Activated naive CD4-positive, alpha-beta T cell treated with Interleukin-2 at 50 U/mL for 16 hours (primary cell): ENCODE measurements around the gene GAST.
"Not testable (repeated sequence)": the region's sequence is repeated elsewhere in the genome, so short reads cannot be mapped to it uniquely, and the experiment has no call there.

ENCODE experiments used
- DNase-seq: peaks from one replicate; pipeline ENCODE4 v3.0.0-alpha.2; 2020

GAST gene

DNA sequence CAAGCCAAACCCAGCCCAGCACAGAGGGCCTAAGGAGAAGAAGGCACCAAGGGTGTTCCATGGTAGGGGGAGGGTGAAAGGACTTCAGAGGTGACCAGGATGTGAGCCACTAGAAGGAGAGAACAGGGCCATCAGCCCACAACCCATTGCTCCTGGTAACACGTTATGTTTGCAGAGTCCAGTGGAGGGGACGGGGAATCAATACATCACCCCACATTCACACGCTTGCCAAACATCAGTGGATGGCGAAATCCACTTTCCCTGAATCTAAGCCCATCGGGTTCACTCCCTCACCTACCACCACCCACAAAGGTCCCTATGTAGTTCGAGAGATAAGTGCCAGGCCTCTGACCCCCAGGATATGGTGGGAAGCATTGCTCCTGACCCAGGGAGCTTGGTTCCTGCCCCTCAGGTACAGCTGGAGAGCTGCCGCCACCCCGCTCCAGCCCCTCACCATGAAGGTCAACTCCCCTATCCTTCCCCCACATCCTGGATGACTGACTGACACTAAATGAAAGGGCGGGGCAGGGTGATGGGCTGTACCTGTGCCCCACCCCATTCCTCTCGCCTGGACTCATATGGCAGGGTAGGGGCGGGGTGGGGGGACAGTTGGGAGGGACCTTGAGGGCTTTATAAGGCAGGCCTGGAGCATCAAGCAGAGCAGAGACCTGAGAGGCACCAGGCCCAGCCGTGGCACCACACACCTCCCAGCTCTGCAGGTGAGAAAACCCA lies at the start of gene GAST:
TSS of gene GAST (plus strand) at position 663 of the 732 bp plus-strand sequence. CDS start 3,106 bp downstream, outside the sequence.
- DNase-seq = no peak

DNA sequence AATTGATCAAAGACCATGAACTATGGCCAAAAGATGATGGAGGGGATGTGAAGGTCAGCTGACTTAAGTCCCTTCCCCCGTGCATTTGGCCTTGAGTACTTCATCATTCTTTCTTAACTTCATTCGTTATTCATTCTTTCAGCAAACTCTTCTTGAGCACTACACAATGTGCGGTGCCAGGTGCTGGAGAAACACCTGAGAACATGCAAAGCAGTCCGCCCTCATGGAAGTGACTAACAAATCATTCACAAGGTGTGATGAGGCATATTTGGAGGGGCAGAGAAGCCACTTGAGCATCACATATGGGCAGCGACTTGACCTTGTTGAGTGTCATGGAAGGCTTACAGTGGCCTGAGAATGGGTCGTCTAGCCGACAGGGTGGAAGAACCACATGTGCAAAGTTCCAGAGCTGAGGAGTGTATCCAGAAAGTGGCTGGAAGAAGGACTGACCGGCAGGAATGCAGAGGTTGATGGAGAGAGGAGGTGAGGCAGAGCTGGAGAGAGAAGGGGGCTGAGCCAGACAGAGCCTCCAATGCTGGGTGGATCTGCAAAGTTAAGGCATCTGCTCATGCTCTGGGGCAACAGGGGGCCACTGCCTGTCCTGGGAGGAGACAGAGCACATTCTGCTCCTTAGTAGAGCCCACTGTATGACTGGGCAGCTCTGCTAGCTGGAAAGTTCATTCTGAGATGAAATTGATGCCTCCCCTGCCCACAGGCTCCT lies 48.5 kb upstream of the GAST start:
- no peak for DNase-seq

- DNase-seq = no peak
These were observed 48.0 kb upstream of the GAST start for GRCh38 chr17:41664172-41664457.

DNA sequence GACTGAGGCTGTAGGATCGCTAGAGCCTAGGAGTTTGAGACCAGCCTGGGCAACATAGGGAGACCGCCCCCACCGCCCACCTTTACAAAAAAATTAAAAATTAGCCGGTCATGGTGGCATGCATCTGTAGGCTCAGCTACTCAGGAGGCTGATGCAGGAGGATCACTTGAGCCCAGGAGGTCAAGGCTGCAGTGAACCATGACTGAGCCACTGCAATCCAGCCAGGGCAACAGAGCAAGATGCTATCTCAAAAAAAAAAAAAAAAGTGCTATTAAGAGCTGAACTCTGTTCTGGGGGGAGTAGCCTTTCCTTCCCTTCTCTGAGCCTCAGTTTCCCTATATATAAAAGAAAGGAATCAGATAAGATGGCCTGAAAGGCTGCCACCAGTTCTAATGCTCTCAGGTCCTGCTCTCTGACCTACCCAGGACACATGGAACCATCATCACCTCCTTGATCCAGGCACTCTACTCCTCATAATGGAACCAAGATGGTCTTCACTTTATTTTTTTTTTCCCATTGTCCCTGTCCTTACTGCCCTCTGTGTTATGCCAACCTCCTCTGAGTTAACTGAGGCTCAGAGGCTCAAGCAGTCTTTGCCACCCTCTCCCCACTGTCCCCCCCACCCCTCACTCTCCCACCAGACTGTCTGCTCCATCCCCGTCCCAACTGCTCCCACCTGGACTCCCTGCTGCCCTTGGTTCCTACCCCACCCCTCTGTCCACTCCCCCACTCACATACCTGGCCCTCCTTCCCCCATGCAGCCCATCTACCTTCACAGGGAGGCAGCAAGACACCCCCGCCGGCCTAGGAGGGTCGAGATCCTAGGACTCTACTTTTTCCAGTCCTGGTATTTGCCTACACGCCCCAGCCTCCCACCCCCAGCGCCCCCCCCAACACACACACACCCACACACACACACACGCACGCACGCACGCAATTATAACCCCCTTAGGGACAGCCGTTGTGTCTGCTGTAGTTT lies 47.3 kb upstream of the GAST start:
- no peak for DNase-seq

GRCh38 chr17:41665566-41666236 lies 46.4 kb upstream of the GAST start:
- DNase-seq = peak; percentile 91

GRCh38 chr17:41666237-41666641 lies 45.9 kb upstream of the GAST start:
- peak; percentile 76 for DNase-seq

DNA sequence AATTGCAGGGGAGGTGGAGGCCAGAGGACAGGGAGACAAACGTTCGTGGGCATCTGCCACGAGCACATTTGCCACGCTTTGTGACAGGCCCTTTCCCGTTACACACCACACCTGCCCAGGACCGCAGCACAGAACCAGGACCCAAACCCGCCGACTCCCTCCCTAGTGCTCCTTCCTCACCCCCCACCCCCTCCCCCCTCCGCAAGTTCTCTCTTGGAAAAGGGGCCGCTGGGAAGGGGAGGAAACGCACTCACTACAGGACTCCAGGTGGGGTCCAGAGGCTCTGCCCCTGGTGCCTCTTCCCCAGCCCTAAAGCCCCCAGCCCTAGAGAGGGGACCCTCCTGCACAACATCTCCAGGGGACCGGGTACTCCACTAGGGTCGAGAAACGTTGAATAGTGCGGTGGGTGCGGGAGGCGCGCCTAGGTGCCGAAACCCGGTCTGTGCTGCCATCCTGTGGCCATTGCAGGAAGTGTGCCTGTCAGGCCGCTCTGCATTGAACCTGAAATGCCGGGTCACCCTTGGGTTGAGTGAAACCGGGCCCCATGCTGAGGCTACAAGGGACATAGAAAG lies 45.3 kb upstream of the GAST start:
- peak; percentile 89 for DNase-seq

GRCh38 chr17:41667280-41668041 lies 44.7 kb upstream of the GAST start:
- DNase-seq = no peak

DNA sequence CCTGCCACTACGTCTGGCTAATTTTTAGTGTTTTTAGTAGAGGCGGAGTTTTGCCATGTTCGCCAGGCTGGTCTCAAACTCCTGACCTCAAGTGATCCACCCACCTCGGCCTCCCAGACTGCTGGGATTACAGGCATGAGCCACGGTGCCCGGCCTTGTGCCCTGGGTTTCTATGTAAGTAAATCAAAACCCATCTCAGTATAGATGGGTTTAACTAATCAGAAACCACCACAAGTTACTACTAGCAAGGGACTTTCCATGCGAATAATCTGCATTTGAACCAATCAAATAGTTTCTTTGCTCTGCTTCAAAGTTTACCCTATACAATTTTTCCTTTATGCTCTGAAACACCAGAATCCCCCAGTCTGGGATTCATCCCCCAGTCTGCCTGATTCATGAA lies 40.0 kb upstream of the GAST start:
- no peak for DNase-seq

DNA sequence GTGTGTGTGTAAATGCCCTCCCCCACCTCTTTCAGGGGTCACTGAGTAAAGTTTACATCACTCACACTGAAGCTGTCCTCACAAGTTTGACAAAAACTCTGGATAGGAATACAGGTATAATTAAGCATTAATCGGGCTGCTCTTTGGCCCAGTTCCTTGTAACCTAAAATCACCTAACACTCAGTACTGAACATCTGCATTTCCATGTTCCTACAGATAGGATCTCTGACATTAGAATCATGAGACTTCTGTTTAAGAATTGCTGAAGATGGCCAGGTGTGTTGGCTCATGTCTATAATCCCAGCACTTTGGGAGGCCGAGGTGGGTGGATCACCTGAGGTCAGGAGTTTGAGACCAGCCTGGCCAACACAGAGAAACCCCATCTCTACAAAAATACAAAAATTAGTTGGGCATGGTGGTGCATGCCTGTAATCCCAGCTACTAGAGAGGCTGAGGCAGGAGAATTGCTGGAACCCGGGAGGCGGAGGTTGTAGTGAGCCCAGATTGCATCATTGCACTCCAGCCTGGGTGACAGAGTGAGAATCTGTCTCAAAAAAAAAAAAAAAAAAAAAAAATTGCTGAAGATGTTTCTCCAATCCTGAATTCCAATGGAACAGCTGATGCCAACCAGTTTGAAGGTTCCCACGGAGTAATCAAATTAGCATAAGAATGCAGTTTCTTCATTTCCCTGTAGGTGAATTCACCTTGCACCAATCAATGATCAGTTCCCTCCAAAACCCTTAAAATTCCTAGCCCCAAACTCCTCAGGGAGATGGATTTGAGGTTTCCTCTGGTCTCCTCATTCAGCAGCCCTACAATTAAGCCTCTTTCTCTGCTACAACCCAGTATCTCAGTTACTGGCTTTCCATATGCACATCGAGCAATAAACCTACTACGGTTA lies 36.7 kb upstream of the GAST start:
- not testable (repeated sequence) for DNase-seq

DNA sequence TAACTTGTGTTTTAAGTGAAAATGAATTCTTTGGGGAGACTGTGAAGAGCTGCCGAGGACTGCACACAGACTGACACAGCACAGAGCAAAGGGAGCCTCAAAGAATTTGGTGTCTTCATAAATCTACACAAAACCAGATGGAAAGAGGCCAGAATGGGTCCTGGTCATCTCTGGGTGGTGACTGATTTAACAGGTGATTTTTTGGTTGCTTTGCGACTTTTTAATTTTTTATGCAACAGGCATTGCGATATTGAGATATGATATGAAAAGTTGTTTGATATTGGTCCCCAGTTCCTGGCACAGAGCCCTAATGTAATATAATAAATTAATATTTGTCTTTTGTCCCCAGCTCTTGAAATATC lies 36.1 kb upstream of the GAST start:
- no peak for DNase-seq

GRCh38 chr17:41678411-41678906 lies 33.7 kb upstream of the GAST start:
- no peak for DNase-seq

- peak; percentile 60 for DNase-seq
These were observed 33.0 kb upstream of the GAST start for GRCh38 chr17:41678907-41679739.

GRCh38 chr17:41679740-41680425 lies 32.2 kb upstream of the GAST start:
- no peak for DNase-seq

GRCh38 chr17:41680426-41681040 lies 31.6 kb upstream of the GAST start:
- no peak for DNase-seq

DNA sequence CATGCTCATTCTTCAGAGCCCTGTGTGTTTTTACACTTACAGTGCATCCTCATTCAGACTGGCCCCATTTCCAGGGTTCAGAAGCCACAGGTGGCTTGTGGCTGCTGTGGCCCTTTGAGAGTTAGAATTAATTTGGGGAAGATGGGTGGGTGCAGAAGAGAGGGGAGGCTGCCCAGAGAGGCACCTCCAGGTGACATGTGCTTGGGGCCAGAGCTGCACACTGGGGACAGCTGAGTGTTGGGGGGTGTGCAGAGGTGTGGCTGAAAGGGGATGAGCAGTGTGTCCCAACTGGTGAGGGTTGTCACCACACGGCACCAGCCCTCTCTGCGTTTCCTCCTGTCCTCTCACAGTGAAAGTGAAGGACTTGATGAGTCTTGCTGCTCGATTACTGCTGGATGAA lies 30.4 kb upstream of the GAST start:
- no peak for DNase-seq

DNA sequence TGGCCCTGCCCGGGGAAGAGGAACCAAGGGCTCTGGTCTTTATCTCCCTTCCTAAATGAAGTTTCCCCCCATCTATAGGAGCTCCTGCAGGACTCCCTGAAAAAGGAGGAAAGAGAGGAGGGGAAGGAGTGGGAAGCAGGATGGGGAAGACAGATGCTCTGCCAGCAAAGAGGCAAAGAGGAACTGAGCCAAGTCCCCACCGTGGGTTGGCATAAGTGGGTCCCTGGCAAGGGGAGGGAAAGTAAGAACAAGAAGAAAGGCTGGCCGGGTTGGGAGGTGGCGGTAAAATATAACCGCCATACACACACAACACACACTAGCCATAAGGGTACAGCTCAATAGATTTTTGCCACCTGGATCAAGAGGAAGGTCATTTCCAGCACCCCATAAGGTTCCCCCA lies 29.5 kb upstream of the GAST start:
- no peak for DNase-seq

GRCh38 chr17:41683441-41684007 lies 28.6 kb upstream of the GAST start:
- DNase-seq = no peak
